Large intestine (tissue), 3 donors: ENCODE data around the gene ASTN1. TPM values are rescaled to one million over a fixed set of nuclear protein-coding genes. Genes with fewer than 3 reads are reported as not detected.

Source experiments
- DNase-seq, 2 donors: peaks; one replicate each; pipeline versions ENCODE4 v3.0.0 to v3.0.0-alpha.2; 2013
- H3K27ac ChIP-seq: one replicate; pipeline ENCODE4 v1.5.1; 2013; ENCODE audit warnings: low read length
- H3K27me3 ChIP-seq: 2 replicates; pipeline ENCODE4 v1.6.1; 2013; ENCODE audit warnings: low read length; ENCODE audit not compliant: control insufficient read depth, insufficient read depth
- H3K36me3 ChIP-seq: 2 replicates; pipeline ENCODE4 v1.6.1; 2013; ENCODE audit warnings: low read length; ENCODE audit not compliant: control insufficient read depth, insufficient read depth
- H3K4me1 ChIP-seq: one replicate; pipeline ENCODE4 v1.6.1; 2013; ENCODE audit warnings: low read length; ENCODE audit not compliant: control insufficient read depth, insufficient read depth
- H3K4me3 ChIP-seq: one replicate; pipeline ENCODE4 v1.5.1; 2013; ENCODE audit warnings: low read length
- H3K9me3 ChIP-seq: one replicate; pipeline ENCODE4 v1.6.1; 2013; ENCODE audit warnings: mild to moderate bottlenecking, low read depth, low read length, moderate library complexity; ENCODE audit not compliant: control insufficient read depth
- WGBS: methylation state at CpG from one replicate; pipeline ENCODE4 v1.1.5; 2013; ENCODE audit warnings: low lambda C conversion rate; ENCODE audit not compliant: insufficient coverage; 5-methylcytosine and 5-hydroxymethylcytosine counted together
- polyA plus RNA-seq: library from polyadenylated mRNA; unstranded; fragments of 120-200 nt; gene quantifications from one replicate; pipeline ENCODE4 v1.2.1, GENCODE V29; 2013

Gene ASTN1
- polyA plus RNA-seq, 1 donor: 3.0 TPM

GRCh38 chr1:176903474-176903873 lies 261.0 kb downstream of the ASTN1 start:
- no peaks in the 10 kb centered on the region for H3K9me3 ChIP-seq
- WGBS: 70% methylated on average over 2 of the region's 4 CpGs
- no peak for DNase-seq

DNA sequence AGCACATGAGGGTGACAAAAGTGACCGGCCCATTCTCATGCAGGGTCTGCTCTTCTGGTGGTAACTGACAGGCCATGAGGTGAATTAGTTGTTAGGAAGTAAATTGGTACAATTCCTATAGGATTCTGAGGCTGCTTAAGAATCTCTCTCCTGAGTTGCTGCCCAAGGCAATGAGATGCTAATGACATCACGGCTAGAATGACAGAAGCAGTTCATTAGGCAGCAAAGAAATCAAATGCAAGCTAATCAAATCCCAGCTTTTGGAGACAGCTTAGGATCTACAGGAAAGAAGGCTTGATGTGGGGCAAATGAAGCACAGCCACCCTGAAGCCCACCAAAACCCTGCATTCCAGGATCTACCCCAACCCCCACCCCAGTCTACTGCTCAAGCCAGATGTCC lies 265.2 kb downstream of the ASTN1 start:
- no peak overlapping the region for H3K4me3 ChIP-seq
- peaks cover 5% of the 10 kb centered on the region for H3K4me1 ChIP-seq
- no peaks in the 10 kb centered on the region for H3K9me3 ChIP-seq
- H3K36me3 ChIP-seq: no peaks in the 10 kb centered on the region
- H3K27me3 ChIP-seq: peaks cover 28% of the 10 kb centered on the region
- no peak overlapping the region for H3K27ac ChIP-seq
- WGBS: no CpG with 5 or more reads among the region's 2 CpGs
- no peak for DNase-seq

More at GRCh38 chr1:176903474-176903873, 261.0 kb downstream of the ASTN1 start:
- Histone ChIP-seq H3K36me3 (no peaks in the 10 kb centered on the region), H3K4me3 (no peak overlapping the region), H3K27me3 (peaks cover 38% of the 10 kb centered on the region), H3K27ac (no peak overlapping the region), H3K4me1 (no peaks in the 10 kb centered on the region)

DNA sequence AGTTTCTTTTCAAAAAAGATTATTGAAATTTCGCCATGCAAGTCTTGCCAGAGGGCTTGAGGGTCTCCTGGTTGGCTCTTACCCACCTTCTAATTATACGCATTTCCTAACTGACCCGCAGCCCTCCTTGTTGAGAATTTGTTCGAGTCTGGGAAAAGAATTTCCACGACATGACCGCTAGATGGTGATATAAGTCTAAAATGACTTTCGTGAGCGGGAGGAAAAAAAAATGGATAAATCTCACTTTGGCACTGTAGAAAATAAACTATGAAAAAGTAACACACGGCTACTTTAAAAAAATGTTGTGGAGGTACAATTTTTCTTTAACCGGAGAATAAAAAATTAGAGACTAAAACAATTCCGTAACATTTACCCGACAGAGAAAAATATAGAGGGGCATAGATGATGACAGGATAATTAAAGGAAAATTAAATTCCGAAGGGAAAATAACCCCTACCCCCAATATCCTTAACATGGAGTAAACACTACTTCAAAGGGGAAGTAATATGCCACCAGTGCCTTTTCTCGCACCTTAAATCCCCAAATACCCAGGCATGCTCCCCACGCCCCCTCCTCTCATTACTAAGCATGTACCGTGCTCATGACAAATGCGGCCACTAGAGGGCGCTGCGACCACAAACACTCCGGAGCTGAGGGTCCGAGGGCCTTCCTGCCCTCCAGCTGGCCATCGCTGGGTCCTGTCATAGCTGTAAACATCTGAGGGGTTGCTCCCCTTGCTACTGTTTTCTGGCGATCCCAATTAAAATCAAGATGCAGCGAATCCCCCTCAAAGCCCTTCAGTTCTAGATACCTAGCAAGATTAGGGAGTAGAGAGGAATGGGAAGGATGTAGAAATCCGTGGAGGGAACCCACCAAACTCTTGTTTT lies 266.9 kb downstream of the ASTN1 start:
- peaks cover 19% of the 10 kb centered on the region for H3K27me3 ChIP-seq
- no peak overlapping the region for H3K27ac ChIP-seq
- peak; percentile 17 to 27 for DNase-seq
- peaks cover 5% of the 10 kb centered on the region for H3K4me1 ChIP-seq
- no peaks in the 10 kb centered on the region for H3K36me3 ChIP-seq
- no peaks in the 10 kb centered on the region for H3K9me3 ChIP-seq
- WGBS: 2% methylated on average over 9 of the region's 25 CpGs
- no peak overlapping the region for H3K4me3 ChIP-seq

- peaks cover 14% of the 10 kb centered on the region for H3K27me3 ChIP-seq
- H3K4me1 ChIP-seq: peaks cover 5% of the 10 kb centered on the region
- H3K9me3 ChIP-seq: no peaks in the 10 kb centered on the region
- WGBS: 33% methylated on average over 1 of the region's 10 CpGs
- H3K4me3 ChIP-seq: no peak overlapping the region
- no peak for DNase-seq
- H3K27ac ChIP-seq: no peak overlapping the region
- H3K36me3 ChIP-seq: no peaks in the 10 kb centered on the region
Measured at GRCh38 chr1:176896216-176896615, 268.3 kb downstream of the ASTN1 start.

- no CpG with 5 or more reads among the region's 8 CpGs for WGBS
- Histone ChIP-seq H3K27me3 (peaks cover 10% of the 10 kb centered on the region), H3K4me1 (peaks cover 5% of the 10 kb centered on the region), H3K27ac (no peak overlapping the region), H3K4me3 (no peak overlapping the region), H3K9me3 (no peaks in the 10 kb centered on the region), H3K36me3 (no peaks in the 10 kb centered on the region)
- no peak for DNase-seq
Measured at GRCh38 chr1:176894450-176894849, 270.1 kb downstream of the ASTN1 start.

GRCh38 chr1:176893625-176894352 lies 270.7 kb downstream of the ASTN1 start:
- WGBS: no CpG with 5 or more reads among the region's 7 CpGs
- no peaks in the 10 kb centered on the region for H3K36me3 ChIP-seq
- no peaks in the 10 kb centered on the region for H3K9me3 ChIP-seq
- no peak for DNase-seq
- H3K27me3 ChIP-seq: peaks cover 10% of the 10 kb centered on the region
- no peak overlapping the region for H3K27ac ChIP-seq
- peaks cover 5% of the 10 kb centered on the region for H3K4me1 ChIP-seq
- H3K4me3 ChIP-seq: no peak overlapping the region

- Histone ChIP-seq H3K36me3 (no peaks in the 10 kb centered on the region), H3K4me3 (no peak overlapping the region), H3K27ac (no peak overlapping the region), H3K27me3 (peaks cover 2% of the 10 kb centered on the region), H3K9me3 (no peaks in the 10 kb centered on the region), H3K4me1 (no peaks in the 10 kb centered on the region)
- WGBS: 100% methylated on average over 1 of the region's 3 CpGs
- no peak for DNase-seq
Measured at GRCh38 chr1:176888471-176889032, 276.0 kb downstream of the ASTN1 start.

DNA sequence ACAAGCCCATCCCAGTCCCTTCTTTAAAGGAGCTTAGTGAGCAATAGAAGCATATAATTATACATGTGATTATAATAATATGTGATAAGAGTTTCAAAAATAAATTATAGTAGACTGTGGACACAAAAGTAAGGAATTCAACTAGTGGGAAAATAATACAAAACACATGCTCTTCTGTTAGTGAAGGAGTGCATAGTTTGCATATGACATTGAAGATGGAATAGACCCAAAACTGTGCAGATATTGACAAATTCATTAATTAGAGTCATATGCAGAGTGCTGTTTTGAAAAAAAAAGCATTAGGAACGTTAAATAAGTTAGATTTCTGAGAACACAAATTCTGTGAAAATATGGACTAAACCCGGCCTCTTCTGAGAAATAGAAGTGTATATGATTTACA lies 278.8 kb downstream of the ASTN1 start:
- no peaks in the 10 kb centered on the region for H3K36me3 ChIP-seq
- H3K27me3 ChIP-seq: no peaks in the 10 kb centered on the region

DNA sequence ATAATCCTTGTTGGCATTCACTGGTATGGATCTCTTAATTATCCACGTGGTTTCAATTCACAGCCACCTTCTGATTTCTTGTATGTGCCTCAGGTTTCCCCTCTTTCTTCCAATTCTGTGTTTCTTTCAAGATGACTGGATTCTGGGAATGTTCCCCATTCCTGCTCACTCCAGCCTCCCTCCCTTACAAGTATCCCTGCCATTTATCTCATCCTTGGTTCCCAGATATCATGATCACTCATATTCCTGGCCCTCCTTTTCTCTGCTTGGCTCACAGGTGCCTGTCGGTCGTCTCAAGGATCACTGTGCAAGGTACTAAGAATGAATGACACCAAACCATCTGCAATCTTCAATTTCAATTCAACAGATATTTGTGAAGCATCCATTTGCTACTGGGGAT lies 279.2 kb downstream of the ASTN1 start:
- Histone ChIP-seq H3K36me3 (no peaks in the 10 kb centered on the region), H3K27me3 (no peaks in the 10 kb centered on the region), H3K4me1 (no peaks in the 10 kb centered on the region), H3K27ac (no peak overlapping the region), H3K4me3 (no peak overlapping the region), H3K9me3 (no peaks in the 10 kb centered on the region)
- no CpG with 5 or more reads among the region's 3 CpGs for WGBS
- DNase-seq: no peak

More for the DNA sequence above, 278.8 kb downstream of the ASTN1 start:
- no peak overlapping the region for H3K4me3 ChIP-seq
- DNase-seq: no peak
- WGBS: 83% methylated on average over 2 of the region's 2 CpGs
- H3K4me1 ChIP-seq: no peaks in the 10 kb centered on the region
- H3K9me3 ChIP-seq: no peaks in the 10 kb centered on the region
- no peak overlapping the region for H3K27ac ChIP-seq

DNA sequence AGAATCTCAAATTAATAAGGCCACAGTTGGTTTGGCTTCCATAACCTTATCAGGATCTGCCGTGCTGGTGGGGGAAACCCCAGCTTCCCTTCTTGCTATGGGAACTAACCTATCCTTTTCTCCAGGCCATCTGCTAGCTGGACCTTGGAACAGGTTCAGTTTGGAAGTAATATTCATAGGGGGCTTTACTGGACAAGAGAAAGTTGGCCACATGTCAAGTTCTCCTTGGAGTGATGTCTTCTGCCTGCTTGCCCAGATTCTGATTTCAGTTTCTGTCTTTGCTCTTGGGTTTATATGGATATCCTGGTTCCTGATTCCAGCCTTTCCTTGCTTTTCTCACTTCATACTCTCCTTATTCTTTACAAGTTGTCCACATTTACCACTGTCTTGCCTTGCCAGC lies 279.6 kb downstream of the ASTN1 start:
- no CpG with 5 or more reads among the region's 1 CpG for WGBS
- Histone ChIP-seq H3K4me1 (no peaks in the 10 kb centered on the region), H3K36me3 (no peaks in the 10 kb centered on the region), H3K27ac (no peak overlapping the region), H3K27me3 (no peaks in the 10 kb centered on the region), H3K9me3 (no peaks in the 10 kb centered on the region), H3K4me3 (no peak overlapping the region)
- DNase-seq: no peak
